ENCODE data around the gene DEXI.

DEXI gene

DNA sequence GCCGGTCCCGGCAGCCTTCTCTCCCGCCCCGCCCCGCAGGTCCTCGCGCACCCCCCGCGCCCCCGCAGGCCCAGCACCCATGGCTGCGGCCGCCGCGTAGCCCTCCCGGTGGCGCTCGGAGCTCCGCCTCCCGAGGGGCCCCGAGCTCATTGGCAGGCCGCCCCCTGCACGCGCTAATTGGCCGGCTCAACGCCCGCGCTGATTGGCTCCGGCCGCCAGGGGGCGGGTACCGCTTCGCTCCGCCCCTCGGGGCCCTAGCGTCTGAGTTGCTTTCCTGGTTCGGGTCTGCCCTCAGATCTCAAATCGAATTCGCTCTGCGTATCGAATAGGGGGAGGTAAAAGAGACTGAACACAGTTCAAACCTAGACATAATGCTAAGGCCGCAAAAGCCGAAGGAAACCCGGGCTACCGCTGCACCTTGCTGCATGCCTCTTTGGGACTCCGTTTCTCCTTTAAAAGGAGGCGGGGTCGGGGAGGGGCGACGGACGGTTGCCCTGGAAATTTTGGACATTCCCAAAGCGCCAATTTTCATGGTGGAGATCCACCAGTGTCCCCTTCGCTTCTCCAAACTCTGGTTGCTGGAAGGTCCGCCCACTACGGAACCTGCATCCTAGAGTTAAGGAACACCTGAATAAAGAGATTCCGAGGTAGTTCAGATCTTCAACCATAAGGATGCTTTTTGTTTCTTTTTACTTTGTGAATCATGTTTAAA, at the start of gene DEXI:
Gene DEXI (minus strand): TSS at position 117 of the 712 bp plus-strand sequence. CDS start 463 bp downstream, outside the sequence.
- in situ Hi-C loops (cut with HindIII; ENCODE audit: low sequenced_read_pairs) = no loop called here

DNA sequence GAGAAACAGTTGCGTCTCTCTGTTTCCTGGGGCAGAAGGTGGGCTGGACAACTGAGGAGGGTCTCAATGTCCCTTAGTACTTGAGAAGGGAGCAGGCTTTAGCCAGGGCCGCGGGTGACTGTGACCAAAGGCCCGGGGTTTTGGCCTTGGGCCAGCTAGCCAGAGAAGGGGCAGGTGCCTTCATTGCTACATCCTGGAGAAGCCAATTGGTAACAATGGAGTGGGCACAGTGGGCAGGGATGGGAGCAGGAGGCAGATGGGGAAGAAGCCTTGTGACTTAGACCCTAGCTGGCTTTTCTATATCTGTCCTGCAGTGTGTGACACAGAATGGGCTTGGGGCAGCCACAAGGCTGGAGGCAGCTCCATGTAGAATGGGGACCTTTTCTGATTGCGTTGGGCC, 48.1 kb upstream of the DEXI start:
- in situ Hi-C loops (cut with HindIII; ENCODE audit: low sequenced_read_pairs) = no loop called here

DNA sequence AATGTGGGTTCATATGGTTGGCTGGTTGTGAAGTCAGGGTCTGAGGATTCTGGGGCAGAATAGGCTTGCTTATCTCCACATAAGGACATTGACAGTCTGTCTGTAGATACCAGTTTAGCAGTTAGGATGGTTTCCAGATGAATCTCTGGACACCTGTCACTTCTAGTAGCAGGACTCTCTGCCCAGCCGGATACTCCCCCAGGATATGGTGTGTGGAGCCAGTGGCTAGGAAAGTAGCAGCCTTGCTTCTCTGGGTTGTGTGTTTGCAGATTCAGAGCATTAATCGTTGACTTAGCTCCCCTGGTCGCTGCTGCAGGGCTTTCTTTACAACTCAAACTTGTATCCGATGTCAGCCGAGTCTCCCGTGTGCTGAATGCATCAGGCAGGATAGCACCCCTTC, 47.3 kb upstream of the DEXI start:
- in situ Hi-C loops (cut with HindIII; ENCODE audit: low sequenced_read_pairs) = no loop called here

DNA sequence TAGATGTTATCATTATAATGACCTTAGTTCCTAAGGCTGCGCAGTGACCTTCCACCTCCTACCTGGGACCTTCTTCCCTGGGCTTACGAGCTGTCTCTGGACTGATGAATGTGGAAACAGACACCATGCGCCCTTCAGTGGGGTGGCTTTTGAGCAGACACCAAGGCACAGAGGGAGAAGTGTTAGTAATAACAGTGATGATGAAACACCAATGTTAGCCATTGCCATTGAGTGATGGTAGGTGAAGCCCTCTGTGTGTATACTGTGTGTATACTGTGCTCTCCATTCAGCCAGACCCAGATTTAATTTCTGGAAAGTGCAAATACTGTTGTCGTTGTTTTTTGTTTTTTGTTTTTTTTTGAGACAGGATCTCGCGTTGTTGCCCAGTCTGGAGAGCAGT, 46.6 kb upstream of the DEXI start:
- in situ Hi-C loops (cut with HindIII; ENCODE audit: low sequenced_read_pairs) = no loop called here

DNA sequence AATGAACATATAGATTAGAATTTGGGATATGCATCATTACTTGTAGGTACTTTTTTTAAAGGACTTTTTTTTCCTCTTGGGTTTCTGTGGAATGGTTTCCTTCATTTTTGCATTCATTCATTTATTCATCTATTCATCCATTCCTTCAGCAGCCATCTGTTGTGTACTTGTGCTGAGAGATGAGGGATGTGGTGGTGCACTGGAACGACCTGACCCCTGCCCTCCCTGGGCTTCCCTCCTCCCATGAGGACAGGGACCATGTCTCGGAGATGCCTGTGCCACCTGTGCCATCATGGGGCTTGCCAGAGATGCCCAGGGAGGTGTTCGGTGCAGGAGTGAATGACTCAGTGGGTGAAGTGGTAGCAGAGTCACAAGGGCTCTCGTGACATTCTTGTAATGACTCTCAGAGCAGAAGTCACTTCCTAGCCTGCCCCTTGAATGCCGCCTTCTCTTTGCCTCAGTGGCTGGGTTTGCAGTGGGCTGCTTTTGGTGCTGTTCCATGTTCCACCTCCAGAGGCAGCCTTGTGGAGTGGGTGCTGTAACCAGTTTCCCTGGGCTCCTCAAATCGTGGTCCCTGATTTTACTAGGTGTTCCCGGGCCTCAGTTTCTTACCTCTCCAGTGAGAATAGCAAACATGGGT, 46.0 kb upstream of the DEXI start:
- in situ Hi-C loops (cut with HindIII; ENCODE audit: low sequenced_read_pairs) = no loop called here

DNA sequence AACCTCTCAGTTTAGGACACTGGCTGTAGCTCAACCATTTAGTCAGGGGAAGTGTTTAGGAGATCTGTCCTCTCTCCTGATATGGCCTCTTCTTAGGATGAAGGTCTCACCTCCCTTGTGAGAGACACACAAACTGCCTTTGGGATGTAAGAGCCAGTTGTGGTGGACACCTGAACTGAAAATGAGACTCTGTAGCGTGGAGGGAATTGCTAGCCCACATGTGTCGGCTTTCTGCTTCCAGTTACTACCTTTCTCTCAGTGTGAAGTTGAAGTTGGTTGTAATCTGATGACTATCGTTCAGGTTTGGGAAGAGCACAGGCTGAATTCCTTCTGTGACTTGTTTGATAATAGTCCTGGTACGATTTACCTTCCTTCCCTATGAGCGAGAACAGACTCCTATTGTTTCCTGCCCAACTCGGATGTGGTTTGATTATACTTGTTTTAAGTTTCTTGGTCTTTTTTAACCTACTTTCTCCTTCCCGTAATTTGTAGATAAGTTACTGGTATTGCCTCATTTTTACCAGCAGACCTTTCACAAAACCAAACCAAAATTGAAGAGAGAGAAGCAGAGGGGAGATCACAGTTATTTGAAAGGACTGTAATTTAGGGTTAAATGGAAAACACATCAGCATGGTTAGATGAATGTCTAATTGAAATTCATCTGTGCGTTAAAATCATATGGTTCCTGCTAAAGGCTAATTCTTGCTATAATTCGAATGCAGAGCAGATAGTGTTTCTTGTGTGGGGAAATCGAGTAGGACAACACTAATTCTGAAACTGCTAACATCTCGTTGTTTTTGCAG, 45.3 kb upstream of the DEXI start:
- in situ Hi-C loops (cut with HindIII; ENCODE audit: low sequenced_read_pairs) = no loop called here

DNA sequence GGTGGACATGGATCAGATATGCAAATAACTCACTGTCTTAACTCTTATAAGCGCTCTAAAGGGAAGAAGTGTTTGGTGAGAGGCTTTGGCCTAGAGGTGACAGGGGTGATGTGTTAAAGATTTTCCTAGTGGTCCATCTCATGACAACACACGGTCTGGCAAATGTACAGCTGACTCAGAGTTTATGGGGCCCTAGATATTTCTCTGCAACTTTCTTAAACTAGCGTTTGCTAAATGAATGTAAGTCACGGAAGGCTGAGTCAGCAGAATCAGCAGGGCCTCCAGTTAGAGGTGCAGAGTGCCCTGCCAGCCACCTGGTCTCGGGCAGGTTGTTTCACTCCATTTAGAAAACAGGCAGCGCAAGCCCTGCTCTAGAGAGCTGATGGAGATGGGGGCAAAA, 42.2 kb upstream of the DEXI start:
- in situ Hi-C loops (cut with HindIII; ENCODE audit: low sequenced_read_pairs) = no loop called here

DNA sequence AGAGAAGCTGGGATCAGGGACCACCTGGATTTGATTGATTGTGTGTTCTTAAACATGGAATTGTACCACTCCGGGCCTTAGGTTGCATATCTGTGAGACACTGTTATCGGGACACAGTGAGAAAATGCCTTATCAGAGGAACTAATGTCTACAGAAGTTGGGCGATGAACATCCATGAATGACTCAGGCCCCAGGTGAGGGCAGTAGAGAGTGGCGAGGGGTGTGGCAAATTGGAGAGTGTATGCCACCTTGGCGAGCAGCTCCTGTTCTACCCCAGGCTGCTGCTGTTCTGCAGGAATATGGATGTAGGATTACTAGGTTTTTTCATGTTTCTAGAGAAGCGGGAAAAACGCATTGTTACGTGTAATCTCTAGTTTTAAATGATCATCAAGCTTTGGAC, 40.9 kb upstream of the DEXI start:
- in situ Hi-C loops (cut with HindIII; ENCODE audit: low sequenced_read_pairs) = no loop called here

DNA sequence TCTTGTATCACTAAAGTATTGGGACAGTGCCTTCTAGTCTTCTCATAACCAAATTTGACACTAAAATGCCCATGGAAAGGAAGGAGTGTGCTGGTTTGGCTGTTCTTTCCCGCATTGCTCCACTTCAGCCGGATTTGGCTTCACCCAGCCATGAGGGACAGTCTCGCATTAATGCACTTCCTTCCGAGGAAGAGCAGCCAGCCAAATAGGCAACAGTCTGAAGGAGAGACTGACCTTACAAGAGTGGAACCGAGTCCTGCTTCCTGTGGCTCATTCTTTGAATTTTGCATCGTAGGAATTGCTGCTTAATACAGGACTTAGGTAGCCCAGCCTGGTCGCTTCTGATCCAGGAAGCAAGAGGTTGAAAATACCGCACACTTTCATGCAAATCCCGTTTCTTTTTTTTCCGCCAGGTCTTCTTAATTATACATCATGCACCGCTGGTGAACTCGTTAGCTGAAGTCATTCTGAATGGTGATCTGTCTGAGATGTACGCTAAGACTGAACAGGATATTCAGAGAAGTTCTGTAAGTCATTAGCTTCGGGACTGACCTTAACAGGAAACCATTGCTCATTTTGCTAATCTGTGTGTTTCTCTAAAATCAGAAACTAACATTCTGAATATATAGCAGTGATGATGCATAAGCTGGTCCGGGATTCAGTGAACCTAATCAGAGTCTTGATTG, 40.3 kb upstream of the DEXI start:
- in situ Hi-C loops (cut with HindIII; ENCODE audit: low sequenced_read_pairs) = no loop called here

DNA sequence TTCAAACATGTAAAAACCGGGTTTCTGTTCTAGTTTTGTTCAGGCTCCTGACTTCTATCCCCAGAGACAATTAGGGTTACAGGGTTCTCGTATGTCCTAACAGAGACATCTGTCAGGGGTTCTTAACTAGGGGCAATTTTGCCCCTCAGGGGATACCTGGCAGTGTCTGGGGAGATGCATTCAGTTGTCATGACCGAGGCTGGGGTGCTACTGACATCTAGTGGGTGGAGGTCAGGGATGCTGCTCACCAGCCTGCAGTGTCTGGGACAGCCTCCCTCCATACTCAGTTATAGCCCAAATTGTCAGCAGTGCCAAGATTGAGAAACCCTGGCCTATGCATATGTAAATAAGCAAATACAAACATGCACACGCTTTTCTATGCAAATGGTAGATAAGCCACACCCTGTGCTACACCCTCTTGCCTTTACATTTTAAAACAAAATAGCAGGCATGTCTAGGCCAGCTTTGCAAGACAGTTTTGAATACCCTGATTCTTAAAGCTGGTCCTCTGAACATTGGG, 39.5 kb upstream of the DEXI start:
- in situ Hi-C loops (cut with HindIII; ENCODE audit: low sequenced_read_pairs) = no loop called here

DNA sequence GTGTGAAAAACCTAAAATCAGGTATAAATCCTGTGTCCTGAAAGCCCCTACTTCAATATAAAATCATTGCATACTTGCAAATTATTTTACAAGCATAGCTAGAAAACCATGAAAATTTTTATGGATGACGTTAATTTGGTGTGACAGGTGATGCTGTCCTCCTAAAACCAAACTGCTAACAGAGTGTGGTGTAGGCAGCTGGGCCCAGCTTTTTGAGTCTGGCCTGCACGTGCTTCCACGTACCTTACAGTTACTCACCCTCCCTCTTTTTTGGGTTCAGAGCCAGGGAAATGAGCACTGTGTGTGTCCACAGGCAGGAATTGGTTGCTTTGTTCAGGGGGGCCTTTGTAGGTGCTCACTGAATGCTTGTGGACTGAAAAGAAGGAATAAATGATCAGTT, 38.5 kb upstream of the DEXI start:
- in situ Hi-C loops (cut with HindIII; ENCODE audit: low sequenced_read_pairs) = no loop called here

DNA sequence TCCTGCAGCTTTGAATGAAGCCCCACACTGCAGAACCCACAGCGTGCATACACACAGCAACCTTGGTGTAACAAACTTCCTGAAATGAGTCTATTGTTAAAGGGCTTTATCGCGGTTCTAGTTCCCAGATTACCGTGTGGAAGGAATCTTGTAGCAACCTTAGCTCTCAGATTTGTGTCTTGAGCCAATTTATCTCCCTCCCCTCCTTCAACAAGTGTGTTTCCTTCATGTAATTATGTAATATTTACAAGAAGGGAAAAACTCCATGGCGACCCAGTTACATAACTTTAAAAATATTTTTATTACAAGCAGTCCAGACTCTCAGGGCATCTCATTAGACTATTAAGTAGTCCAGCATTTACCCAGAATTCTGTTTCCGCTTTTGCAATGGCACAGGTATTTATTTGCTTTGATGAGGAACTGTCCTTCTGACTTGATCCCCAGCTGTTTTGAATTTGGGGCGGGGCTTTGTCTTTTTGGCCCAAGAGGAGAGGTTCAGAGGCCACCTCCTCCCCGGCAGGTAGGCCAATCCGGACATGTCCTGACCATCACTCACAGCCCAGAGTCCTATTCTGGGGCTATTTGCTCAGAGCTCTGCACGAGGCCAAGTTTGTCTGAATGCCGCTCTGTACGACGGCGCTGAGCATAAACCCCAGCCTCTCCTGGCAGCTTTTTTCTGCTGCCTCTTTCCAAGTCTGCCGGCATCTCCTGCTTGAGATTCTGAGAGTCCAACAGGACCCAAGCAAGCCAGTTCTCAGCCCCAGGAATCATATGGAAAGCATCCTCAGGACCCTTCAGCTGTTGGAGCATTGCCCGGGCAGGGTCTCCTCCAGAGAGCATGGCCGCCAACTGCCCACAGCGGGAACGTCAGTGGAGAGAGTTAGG, 37.7 kb upstream of the DEXI start:
- in situ Hi-C loops (cut with HindIII; ENCODE audit: low sequenced_read_pairs) = no loop called here

DNA sequence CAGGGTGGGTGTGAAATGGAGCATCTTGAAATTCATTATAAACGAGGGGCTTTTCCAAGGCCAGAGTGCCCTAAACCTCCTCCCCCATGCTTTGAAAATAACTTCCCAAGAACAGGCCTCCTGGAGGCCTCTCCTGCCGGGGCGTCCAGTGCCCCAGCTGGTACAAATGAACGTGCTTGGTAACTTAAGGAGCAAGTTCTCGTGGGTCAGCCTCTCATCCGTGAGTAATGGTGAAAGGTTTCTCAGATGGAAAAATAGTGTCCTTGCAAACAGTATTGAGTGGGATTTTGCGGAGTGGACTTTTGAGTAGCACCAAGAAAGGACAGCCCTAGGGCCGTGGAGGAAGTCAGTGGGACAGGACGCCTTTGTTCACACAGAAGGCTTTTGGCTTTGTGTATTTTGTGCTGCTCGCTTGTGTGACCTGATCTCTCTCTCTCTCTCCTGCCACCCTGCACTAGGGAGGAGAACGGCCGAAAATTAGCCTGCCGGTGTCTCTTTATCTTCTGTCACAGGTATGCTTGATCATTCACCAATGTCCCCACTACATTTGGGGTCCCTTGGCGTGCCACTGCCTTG, 36.7 kb upstream of the DEXI start:
- in situ Hi-C loops (cut with HindIII; ENCODE audit: low sequenced_read_pairs) = no loop called here

DNA sequence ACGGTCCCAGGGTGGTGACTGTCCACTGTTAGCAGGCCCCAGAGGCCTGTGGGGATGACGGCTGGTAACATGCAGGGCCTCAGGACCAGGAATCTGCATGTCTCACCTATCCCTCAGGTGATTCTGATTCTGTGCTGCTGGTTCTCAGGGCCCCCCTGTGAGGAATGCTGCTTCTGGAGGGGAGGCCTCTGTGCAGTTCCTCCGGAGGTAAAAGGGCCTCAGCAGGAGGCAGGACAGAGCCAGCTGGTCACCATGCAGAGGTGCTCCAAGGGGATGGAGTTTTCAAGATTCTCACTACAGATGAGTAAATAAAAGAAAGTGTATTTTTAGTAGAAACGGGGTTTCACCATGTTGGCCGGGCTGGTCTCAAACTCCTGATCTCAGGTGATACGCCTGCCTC, 35.9 kb upstream of the DEXI start:
- in situ Hi-C loops (cut with HindIII; ENCODE audit: low sequenced_read_pairs) = no loop called here

DNA sequence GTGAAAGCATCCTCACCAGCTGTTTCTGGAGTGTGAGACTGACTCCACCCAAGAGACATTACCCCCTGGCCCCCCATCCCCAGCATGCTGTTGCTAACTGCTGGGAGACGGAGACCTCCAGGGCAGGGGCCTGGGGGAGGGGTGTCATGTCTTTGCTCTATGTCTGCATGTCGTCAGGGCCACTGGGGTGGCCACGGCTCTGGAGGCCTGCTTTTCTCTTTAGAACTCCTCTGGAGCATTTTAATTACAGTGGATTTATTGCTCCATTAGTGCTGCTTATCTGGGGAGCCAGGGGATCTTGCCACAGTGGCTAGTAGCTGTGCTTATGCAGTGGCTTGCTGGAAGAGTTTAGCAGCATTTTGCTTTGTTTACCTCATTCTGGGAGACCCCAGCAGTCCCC, 34.4 kb upstream of the DEXI start:
- in situ Hi-C loops (cut with HindIII; ENCODE audit: low sequenced_read_pairs) = no loop called here

DNA sequence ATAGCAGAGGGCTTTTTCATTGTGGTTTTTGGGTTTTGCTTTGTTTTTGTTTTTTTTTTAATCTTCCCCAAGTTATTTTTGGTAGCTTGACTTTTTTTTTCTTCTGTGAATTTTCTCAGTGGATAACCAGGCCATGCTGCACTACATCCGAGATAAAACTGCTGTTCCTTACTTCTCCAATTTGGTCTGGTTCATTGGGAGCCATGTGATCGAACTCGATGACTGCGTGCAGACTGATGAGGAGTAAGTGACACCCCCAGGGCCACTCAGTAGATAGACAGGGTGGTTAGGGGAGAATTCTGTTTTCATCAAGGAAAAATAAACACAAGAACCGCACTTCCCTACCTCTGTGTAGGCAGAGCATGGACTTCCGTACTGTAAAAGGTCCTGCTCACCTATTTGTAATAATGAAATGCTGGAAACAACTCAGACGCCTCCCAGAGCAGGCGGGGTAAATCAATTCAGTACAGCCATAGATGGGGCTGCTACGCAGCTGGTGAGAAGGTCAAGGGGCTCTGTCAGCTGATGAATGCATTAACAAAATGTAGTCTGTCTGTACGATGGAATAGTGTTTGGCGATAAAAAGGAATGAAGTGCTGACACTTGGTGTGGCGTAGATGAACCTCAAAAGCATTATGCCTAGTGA, 30.7 kb upstream of the DEXI start:
- in situ Hi-C loops (cut with HindIII; ENCODE audit: low sequenced_read_pairs) = no loop called here

DNA sequence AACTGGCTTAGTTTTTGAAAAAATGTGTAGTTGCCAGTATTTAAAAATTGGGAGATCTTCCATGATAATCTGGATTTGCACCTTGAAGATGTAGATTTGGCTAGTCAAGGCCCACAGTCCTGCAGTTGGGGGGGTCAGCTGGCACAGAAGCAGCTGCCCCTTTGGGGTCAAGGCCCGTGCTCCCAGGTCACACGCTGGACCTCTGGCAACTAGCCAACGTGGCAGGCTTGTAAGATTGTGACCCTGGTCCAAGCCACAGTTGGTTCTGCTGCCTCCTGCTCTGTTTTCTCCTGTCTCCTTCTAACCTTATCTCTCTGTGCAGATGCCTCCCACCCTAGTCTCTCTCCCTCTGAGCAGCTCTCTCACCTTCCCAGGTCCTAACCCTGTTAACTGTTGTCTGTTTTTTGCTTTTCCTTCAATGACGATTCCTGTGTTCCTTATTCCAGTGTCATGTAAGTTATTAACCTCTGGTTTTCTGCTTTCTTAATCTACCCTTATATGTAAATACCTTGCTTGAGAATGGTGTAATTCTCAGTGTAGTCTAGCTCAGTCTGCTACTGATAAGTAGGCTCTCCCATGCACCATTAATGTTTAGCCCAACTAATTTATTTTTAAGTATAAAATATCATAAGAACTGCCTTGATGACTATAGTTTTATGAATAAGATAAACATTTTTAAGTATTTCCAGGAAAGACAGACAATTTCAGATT, 30.0 kb upstream of the DEXI start:
- in situ Hi-C loops (cut with HindIII; ENCODE audit: low sequenced_read_pairs) = no loop called here

DNA sequence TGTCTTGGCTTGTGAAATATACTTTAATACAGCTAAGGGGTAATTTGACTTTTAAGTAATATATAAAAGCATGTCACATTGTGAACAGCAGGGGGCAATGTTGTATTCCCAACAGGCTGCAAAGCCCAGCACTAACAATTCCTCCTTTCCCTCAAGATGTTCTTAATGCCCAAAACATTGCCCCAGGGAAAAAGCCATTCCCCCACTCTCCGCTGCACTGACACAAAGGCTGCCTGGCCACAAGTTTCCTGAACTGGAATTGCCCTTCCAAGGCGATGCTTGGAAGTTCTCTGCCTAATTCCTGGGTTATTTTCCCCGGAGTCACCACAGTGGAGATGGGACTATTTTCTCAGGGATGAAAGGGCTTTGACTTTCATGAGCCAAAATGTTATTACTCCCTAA, 29.3 kb upstream of the DEXI start:
- in situ Hi-C loops (cut with HindIII; ENCODE audit: low sequenced_read_pairs) = no loop called here

DNA sequence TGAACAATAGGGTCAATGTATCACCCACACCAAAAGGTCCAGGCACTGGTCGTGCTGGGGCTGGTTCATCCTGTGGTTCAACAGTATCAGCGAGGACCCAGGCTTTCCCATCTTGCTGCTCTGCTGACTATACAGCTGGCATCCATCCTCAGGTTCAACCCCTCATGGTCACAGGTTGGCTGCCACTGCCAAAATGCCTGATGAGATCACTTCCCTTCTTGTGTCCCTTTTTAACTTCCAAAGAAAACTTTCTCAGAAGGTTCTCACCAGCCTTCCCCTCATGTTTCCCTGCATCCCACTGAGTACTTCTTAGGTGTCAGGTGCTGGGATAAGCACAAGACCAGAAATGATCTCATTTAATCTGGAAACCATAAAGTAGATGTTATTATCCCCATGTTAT, 27.8 kb upstream of the DEXI start:
- in situ Hi-C loops (cut with HindIII; ENCODE audit: low sequenced_read_pairs) = no loop called here
